GM12878 (cell line): Measurements from ENCODE around the gene ACOT12. TPM values are rescaled to one million over a fixed set of nuclear protein-coding genes. Genes with fewer than 3 reads are reported as not detected.

Source experiments
- ATAC-seq: fragments of 200-7000 bp; cut with Tn5 transposase; 3 replicates; pipeline ENCODE4 v1.9.1; 2020; ENCODE audit warnings: mild to moderate bottlenecking, moderate library complexity
- BruUV-seq: library from RNA; stranded (reverse); fragments of 400-500 nt; replicated peaks from 2 replicates; lab custom pipeline; 2021; lab: Mats Ljungman, UMichigan
- CTCF ChIA-PET: fragments of 300-600 bp; sonication (Branson Sonifier 250); formaldehyde crosslinking; extraction: SDS; loops from one replicate; lab custom pipeline; 2021; ENCODE audit warnings: inconsistent platforms; lab: Yijun Ruan, JAX
- POLR2A ChIA-PET: fragments of 350-600 bp; formaldehyde crosslinking; extraction: SDS; loops from one replicate; lab custom pipeline; 2021; ENCODE audit warnings: inconsistent platforms; lab: Charles Lee
- RAD21 ChIA-PET: fragments of 300-600 bp; sonication (Branson Sonifier 250); formaldehyde crosslinking; loops from one replicate; lab custom pipeline; 2023; ENCODE audit warnings: antibody characterized with exemption; ENCODE audit not compliant: unreplicated experiment; lab: Charles Lee
- SMC1A ChIA-PET: fragments of 300-600 bp; sonication (Branson Sonifier 250); formaldehyde crosslinking; loops from one replicate; lab custom pipeline; 2023; ENCODE audit not compliant: unreplicated experiment, uncharacterized antibody; lab: Charles Lee
- DNase-seq: peaks from one replicate; pipeline ENCODE4 v3.0.0-alpha.2; 2011; ENCODE audit warnings: low read depth, low spot score
- FAIRE-seq: peaks from 3 replicates; lab custom pipeline; 2011; peaks lifted over from hg19 to GRCh38; lab: Jason Lieb, UNC
- H2AFZ ChIP-seq: 2 replicates; pipeline ENCODE4 v1.6.0; 2011; ENCODE audit warnings: low read depth, low read length, control low read depth; ENCODE audit not compliant: control insufficient read depth
- H3K27ac ChIP-seq: 2 replicates; pipeline ENCODE4 v1.5.1; 2011; ENCODE audit warnings: control low read depth; ENCODE audit not compliant: control insufficient read depth, insufficient read depth
- H3K27me3 ChIP-seq, 2 experiments: replicated peaks in 1 of 2; 2 replicates each; pipeline versions ENCODE4 v1.6.0 to v1.6.1; 2011; ENCODE audit warnings: low read length in 1 of 2; ENCODE audit not compliant: control insufficient read depth in 2 of 2, insufficient read depth in 2 of 2
- H3K36me3 ChIP-seq, 2 experiments: 2 replicates each; pipeline ENCODE4 v1.5.1; 2011; ENCODE audit warnings: low read length in 1 of 2; ENCODE audit not compliant: control insufficient read depth in 2 of 2, insufficient read depth in 2 of 2
- H3K4me1 ChIP-seq: 2 replicates; pipeline ENCODE4 v1.6.1; 2011; ENCODE audit warnings: mild to moderate bottlenecking, low read length, moderate library complexity, mixed read lengths; ENCODE audit not compliant: control insufficient read depth, insufficient read depth
- H3K4me2 ChIP-seq: 2 replicates; pipeline ENCODE4 v1.6.0; 2011; ENCODE audit warnings: control low read depth; ENCODE audit not compliant: control insufficient read depth, insufficient read depth
- H3K4me3 ChIP-seq: fragments of 200-600 bp; sonication (generic); 2 replicates; pipeline ENCODE4 v1.5.1; 2016
- H3K79me2 ChIP-seq: 2 replicates; pipeline ENCODE4 v1.6.0; 2011; ENCODE audit warnings: low read length; ENCODE audit not compliant: control insufficient read depth, insufficient read depth
- H3K9ac ChIP-seq: 2 replicates; pipeline ENCODE4 v1.8.0; 2011; ENCODE audit warnings: low read length, control low read depth, mixed read lengths; ENCODE audit not compliant: control insufficient read depth, insufficient read depth
- H3K9me3 ChIP-seq: replicated peaks from 3 replicates; pipeline ENCODE4 v1.5.1; 2011; ENCODE audit warnings: mild to moderate bottlenecking, low read length; ENCODE audit not compliant: control insufficient read depth, insufficient read depth
- H4K20me1 ChIP-seq: 2 replicates; pipeline ENCODE4 v1.6.0; 2011; ENCODE audit not compliant: control insufficient read depth, insufficient read depth
- BMI1 ChIP-seq: fragments of 450-650 bp; IDR thresholded peaks from 2 replicates; pipeline ENCODE4 v1.6.1; 2016; ENCODE audit warnings: mild to moderate bottlenecking, moderate library complexity, borderline replicate concordance
- BRCA1 ChIP-seq: IDR thresholded peaks from 2 replicates; pipeline ENCODE4 v1.6.1; 2011; ENCODE audit warnings: low read depth, low read length, improper control_type of control experiment
- CBX3 ChIP-seq: fragments of 200-600 bp; sonication (generic); IDR thresholded peaks from 2 replicates; pipeline ENCODE4 v1.6.1; 2016; ENCODE audit warnings: low read depth, borderline replicate concordance
- CUX1 ChIP-seq: IDR thresholded peaks from 2 replicates; pipeline ENCODE4 v1.6.1; 2012; ENCODE audit warnings: improper control_type of control experiment, low read depth, low read length; ENCODE audit not compliant: insufficient replicate concordance
- E4F1 ChIP-seq: fragments of 450-650 bp; IDR thresholded peaks from 2 replicates; pipeline ENCODE4 v1.6.1; 2018; ENCODE audit warnings: borderline replicate concordance, mild to moderate bottlenecking; ENCODE audit not compliant: partially characterized antibody
- JUNB ChIP-seq: IDR thresholded peaks from 2 replicates; pipeline ENCODE4 v1.6.1; 2016; ENCODE audit warnings: antibody characterized with exemption, mild to moderate bottlenecking
- NR2F1 ChIP-seq: fragments of 450-650 bp; conservative IDR thresholded peaks from 2 replicates; pipeline ENCODE4 v1.6.1; 2017; ENCODE audit warnings: mild to moderate bottlenecking
- SIX5 ChIP-seq: IDR thresholded peaks from 2 replicates; pipeline ENCODE4 v1.6.1; 2011; ENCODE audit warnings: mild to moderate bottlenecking, low read depth, low read length, moderate library complexity; ENCODE audit not compliant: severe bottlenecking
- SMARCA5 ChIP-seq: fragments of 450-650 bp; IDR thresholded peaks from 2 replicates; pipeline ENCODE4 v1.6.1; 2017; ENCODE audit warnings: mild to moderate bottlenecking
- SRF ChIP-seq, 2 experiments: IDR thresholded peaks; 2 replicates each; pipeline ENCODE4 v1.6.1; 2011; ENCODE audit warnings: low read depth in 2 of 2, low read length in 2 of 2, mild to moderate bottlenecking in 1 of 2, moderate library complexity in 1 of 2
- SUZ12 ChIP-seq: fragments of 200-600 bp; sonication (generic); IDR thresholded peaks from one replicate; pipeline ENCODE4 v1.6.1; 2018; ENCODE audit warnings: antibody characterized with exemption, mild to moderate bottlenecking; ENCODE audit not compliant: unreplicated experiment
- TCF7 ChIP-seq: IDR thresholded peaks from 2 replicates; pipeline ENCODE4 v1.6.1; 2014; ENCODE audit warnings: antibody characterized with exemption, borderline replicate concordance
- ZBTB4 ChIP-seq: fragments of 450-650 bp; formaldehyde crosslinking; IDR thresholded peaks from 2 replicates; pipeline ENCODE4 v1.4.0; 2022; ENCODE audit warnings: mild to moderate bottlenecking, moderate library complexity
- WGBS: methylation state at CpG from one replicate; pipeline ENCODE4 v1.1.6; 2016; ENCODE audit warnings: low lambda C conversion rate; ENCODE audit not compliant: insufficient replicate concordance, insufficient coverage; ENCODE audit errors: missing lambda C conversion rate; 5-methylcytosine and 5-hydroxymethylcytosine counted together
- in situ Hi-C: fragments of 300-500 bp; cut with MboI; formaldehyde crosslinking; loops from 9 replicates; pipeline ENCODE4 v1.14.3; 2018; ENCODE audit warnings: mixed read lengths
- intact Hi-C: fragments of 100-400 bp; cut with micrococcal nuclease; formaldehyde crosslinking; loops from one replicate; pipeline ENCODE4 v1.14.2; 2022; ENCODE audit not compliant: unreplicated experiment
- polyA plus RNA-seq, 11 experiments: library from polyadenylated mRNA; depleted of rRNA in 4 of 11; unstranded in 6 of 11; stranded (reverse) in 5 of 11; fragments of >200 nt; fragmentation: Nextera tagmentation in 4 of 11; fragmentation: Illumina TruSeq in 1 of 11; extraction: Ambion mirVana in 4 of 11; extraction: Trizol in 1 of 11; gene quantifications; 1 replicate in 1 of 11; 2 replicates in 10 of 11; pipeline versions ENCODE4 v1.2.1 to v1.2.3, GENCODE V29; 2011 to 2016; ENCODE audit warnings: inconsistent platforms in 2 of 11, missing spikeins in 2 of 11, low read depth in 1 of 11
- total RNA-seq, 4 experiments: library from RNA; depleted of rRNA in 3 of 4; stranded (reverse); fragments of >200 nt in 3 of 4; fragmentation: Illumina TruSeq in 1 of 4; extraction: Trizol in 1 of 4; gene quantifications; 2 replicates each; pipeline versions ENCODE4 v1.2.1 to v1.2.3, GENCODE V29; 2013 to 2021

Gene ACOT12
- total and polyA plus RNA-seq, 10 of the 15 experiments (the other 5 are each of a cell fraction or from before 2014, with no cell fraction given): 0.08 TPM; not detected in 9

GRCh38 chr5:81422671-81423070 lies 28.7 kb upstream of the ACOT12 start:
- RAD21 ChIA-PET: no interaction called here
- no peak overlapping the region for H3K4me2 ChIP-seq
- H4K20me1 ChIP-seq: no peaks in the 10 kb centered on the region
- no peaks in the 10 kb centered on the region for H3K79me2 ChIP-seq
- CTCF ChIA-PET: interaction anchor here (1.4 to 7.2 kb wide), 3 partner anchors 9 to 803 kb away, joined by 4 to 87 read pairs (median 46); no protein-coding TSS in a partner anchor
- ATAC-seq (no peak), FAIRE-seq (no peak), DNase-seq (no peak)
- H3K36me3 ChIP-seq: peaks cover 0 to 5% of the 10 kb centered on the region in 2 experiments; a peak in 2 of 4 replicates
- H3K4me1 ChIP-seq: no peaks in the 10 kb centered on the region
- intact Hi-C loops (loop anchor here (10.0 kb wide), 1 partner anchor 332 kb away; the partner anchor contains the start of gene SSBP2), in situ Hi-C loops (loop anchor here (10.0 kb wide), 1 partner anchor 802 kb away; no protein-coding TSS in a partner anchor)
- no peak overlapping the region for H3K9ac ChIP-seq
- H3K27ac ChIP-seq: no peak overlapping the region
- no TSS peak for BruUV-seq
- no peaks in the 10 kb centered on the region for H3K27me3 ChIP-seq
- WGBS: 75% methylated on average over 2 of the region's 2 CpGs
- no peaks in the 10 kb centered on the region for H3K9me3 ChIP-seq
- POLR2A ChIA-PET: no interaction called here
- H2AFZ ChIP-seq: no peak overlapping the region
- SMC1A ChIA-PET: interaction anchor here (0.6 to 1.1 kb wide), 2 partner anchors 482 to 743 kb away, joined by 4 to 6 read pairs; no protein-coding TSS in a partner anchor
- no peak overlapping the region for H3K4me3 ChIP-seq
- no peak for TF ChIP-seq SMARCA5
- TF ChIP-seq TCF7: no peak
- no peak for TF ChIP-seq NR2F1
- no peak for TF ChIP-seq SRF (IDR thresholded peaks at IDR 0.05; ENCODE audit: low read depth in 2 of 2, low read length in 2 of 2)
- TF ChIP-seq JUNB: no peak
- TF ChIP-seq CBX3: no peak
- TF ChIP-seq SIX5: no peak
- no peak for TF ChIP-seq BMI1
- no peak for TF ChIP-seq CUX1
- TF ChIP-seq SUZ12: no peak
- TF ChIP-seq BRCA1: no peak
- TF ChIP-seq ZBTB4 (CRISPR knock-in tag): no peak
- TF ChIP-seq E4F1: no peak
